ENCODE measurements around the gene ATF6. TPM values are rescaled to one million over a fixed set of nuclear protein-coding genes. Genes with fewer than 3 reads are reported as not detected.

The ATF6 gene
- 11.2 and 12.9 TPM in 2 replicates for total RNA-seq

DNA sequence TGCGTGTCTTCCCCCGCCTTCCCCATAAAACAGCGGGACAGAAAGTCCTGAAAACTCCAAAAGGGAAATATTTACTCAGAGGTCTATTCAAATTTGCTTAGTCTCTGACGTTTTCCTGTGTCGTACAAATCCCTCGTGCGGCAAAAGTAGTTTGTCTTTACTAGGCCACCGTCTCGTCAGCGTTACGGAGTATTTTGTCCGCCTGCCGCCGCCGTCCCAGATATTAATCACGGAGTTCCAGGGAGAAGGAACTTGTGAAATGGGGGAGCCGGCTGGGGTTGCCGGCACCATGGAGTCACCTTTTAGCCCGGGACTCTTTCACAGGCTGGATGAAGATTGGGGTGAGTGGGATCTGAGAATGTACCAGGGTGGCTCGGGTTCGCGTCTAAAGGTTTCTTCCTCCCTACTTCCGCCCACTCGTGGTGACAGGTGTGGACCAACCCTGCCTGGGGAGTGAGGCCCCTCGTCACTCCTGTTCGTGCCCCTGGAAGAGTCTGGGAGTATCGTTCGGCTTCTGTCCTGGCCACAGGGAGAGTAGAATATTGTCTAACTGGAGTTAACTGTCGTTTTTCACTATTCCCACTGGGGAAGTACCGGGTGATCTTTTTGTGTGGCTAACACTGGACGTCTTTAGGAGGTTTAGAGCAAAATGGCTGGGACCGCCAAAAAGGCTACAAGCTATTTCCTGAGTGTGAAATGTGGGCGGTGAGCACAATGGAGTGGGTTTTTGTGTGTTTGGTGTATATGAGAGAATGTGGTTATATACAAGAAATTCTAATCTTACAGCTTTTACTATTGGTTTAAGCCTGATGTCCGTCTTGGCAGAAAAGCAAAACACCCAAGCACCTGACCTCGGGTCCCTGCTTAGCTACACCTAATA, at the start of gene ATF6:
Gene ATF6 (plus strand): TSS at position 219 of the 880 bp plus-strand sequence. CDS start 41 bp downstream, at position 260.

DNA sequence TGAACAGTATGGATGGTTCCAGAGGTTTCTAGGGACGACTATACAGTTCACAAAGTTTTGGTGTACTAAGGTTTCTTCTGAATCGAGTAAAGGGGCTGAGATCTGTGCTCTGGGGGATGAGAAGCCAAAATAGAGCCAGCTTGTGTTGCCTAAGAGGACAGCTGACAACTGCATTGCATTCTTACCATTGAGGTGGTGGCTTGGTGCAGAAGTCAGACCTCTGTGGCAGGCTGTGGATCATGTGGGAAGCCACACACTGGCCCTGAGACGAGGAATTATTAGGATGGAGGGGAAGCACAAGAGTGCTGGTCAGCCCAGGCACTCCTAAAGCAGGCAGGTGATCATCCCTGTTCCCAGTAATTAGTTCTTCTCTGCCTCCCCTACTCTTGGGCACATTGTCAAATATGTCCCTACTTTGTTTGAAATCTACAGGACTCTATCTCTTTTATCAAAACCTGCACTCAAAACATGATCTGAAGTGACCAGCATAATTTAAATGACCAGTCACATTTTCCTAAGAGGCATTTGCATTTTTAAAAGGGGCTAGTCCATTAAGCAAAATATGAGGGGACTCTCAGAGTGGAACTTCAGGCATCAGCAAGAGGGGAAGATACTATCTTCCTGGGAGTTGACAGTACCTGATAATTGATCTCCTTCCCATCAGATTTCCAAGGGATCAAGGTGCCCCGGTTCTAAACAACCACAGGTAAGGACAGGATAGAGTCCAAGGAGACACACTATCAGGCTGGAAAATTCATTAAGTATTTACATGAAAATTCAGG, 45.0 kb upstream of the ATF6 start, which contains the start of gene FCRLB:
Gene FCRLB (plus strand): TSS at position 589 of the 782 bp plus-strand sequence. CDS start 1,129 bp downstream, outside the sequence.

GRCh38 chr1:161749509-161750407, 16.4 kb upstream of the ATF6 start, which contains the start of gene DUSP12:
DUSP12 (plus strand) TSS chr1:161749786; CDS start chr1:161749802, 16 bp downstream.

Other genes with a start within 250 kb of the ATF6 start
- gene HSPA6, start 241.8 kb upstream of the ATF6 start, total RNA-seq, result 4.4 and 8.4 TPM in 2 replicates
- not detected in 2 replicates for gene FCGR3A, start 216.5 kb upstream of the ATF6 start, total RNA-seq
- not detected in 2 replicates for gene FCGR3B, start 135.1 kb upstream of the ATF6 start, total RNA-seq
- not detected in 2 replicates for gene FCGR2B, start 103.2 kb upstream of the ATF6 start, total RNA-seq
- 0.32 and 0.86 TPM in 2 replicates for gene FCRLA, start 59.1 kb upstream of the ATF6 start, total RNA-seq
- 0.69 and 1.6 TPM in 2 replicates for gene FCRLB, start 44.8 kb upstream of the ATF6 start, total RNA-seq
- 28.5 and 31.2 TPM in 2 replicates for gene DUSP12, start 16.5 kb upstream of the ATF6 start, total RNA-seq